ENCODE measurements around the gene MIPEP.
A peak's percentile ranks its signal among the peaks of the same experiment; 100 is the strongest.

MIPEP gene

DNA sequence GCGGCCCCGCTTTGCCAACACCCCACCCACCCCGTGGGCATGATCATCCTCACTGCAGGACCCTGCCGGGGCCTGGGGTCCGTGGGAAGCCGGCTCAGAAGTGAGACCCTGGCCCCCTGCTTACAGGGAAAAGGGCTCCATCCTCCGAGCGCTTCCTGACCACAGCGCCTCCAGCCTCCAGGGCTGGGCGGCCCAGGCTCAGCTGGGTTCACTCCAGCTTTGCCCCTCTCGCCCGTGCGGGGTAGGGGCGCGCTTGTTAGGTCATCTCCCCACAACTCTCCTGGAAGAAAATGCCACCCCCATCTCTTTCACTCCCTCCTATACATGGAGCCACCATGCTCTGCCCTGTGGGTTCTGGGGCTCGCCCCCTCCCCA, 14.7 kb upstream of the MIPEP start:
- no peaks in the 10 kb centered on the region for H4K20me1 ChIP-seq (ENCODE audit: insufficient read depth, low read length)
- H3K4me1 ChIP-seq (ENCODE audit: low read length): peaks cover 18% of the 10 kb centered on the region
- no peaks in the 10 kb centered on the region for H3K9me3 ChIP-seq (ENCODE audit: insufficient read depth, low read length)
- no peak overlapping the region for H3K9ac ChIP-seq (ENCODE audit: low read length)
- H3K4me3 ChIP-seq (ENCODE audit: low read length): no peak overlapping the region
- H3K4me2 ChIP-seq (ENCODE audit: low read length): no peak overlapping the region
- no peak overlapping the region for H3K27ac ChIP-seq (ENCODE audit: low read length)
- H2AFZ ChIP-seq (ENCODE audit: low read depth, low read length): no peak overlapping the region
- TF ChIP-seq, protein P1, sequence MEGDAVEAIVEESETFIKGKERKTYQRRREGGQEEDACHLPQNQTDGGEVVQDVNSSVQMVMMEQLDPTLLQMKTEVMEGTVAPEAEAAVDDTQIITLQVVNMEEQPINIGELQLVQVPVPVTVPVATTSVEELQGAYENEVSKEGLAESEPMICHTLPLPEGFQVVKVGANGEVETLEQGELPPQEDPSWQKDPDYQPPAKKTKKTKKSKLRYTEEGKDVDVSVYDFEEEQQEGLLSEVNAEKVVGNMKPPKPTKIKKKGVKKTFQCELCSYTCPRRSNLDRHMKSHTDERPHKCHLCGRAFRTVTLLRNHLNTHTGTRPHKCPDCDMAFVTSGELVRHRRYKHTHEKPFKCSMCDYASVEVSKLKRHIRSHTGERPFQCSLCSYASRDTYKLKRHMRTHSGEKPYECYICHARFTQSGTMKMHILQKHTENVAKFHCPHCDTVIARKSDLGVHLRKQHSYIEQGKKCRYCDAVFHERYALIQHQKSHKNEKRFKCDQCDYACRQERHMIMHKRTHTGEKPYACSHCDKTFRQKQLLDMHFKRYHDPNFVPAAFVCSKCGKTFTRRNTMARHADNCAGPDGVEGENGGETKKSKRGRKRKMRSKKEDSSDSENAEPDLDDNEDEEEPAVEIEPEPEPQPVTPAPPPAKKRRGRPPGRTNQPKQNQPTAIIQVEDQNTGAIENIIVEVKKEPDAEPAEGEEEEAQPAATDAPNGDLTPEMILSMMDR (IDR thresholded peaks at IDR 0.05; ENCODE audit: low read depth, low read length): no peak
- TF ChIP-seq EZH2phosphoT487 (IDR thresholded peaks at IDR 0.05; ENCODE audit: low read depth): no peak
- no peaks in the 10 kb centered on the region for H3K79me2 ChIP-seq (ENCODE audit: low read length)
- no peaks in the 10 kb centered on the region for H3K27me3 ChIP-seq (ENCODE audit: low read depth, low read length)
- no peaks in the 10 kb centered on the region for H3K36me3 ChIP-seq (replicated peaks; ENCODE audit: low read depth, low read length)

- H4K20me1 ChIP-seq (ENCODE audit: insufficient read depth, low read length): no peaks in the 10 kb centered on the region
- no peak for TF ChIP-seq EZH2phosphoT487 (IDR thresholded peaks at IDR 0.05; ENCODE audit: low read depth)
- TF ChIP-seq, protein P1 (IDR thresholded peaks at IDR 0.05; ENCODE audit: low read depth, low read length): no peak
- H3K4me2 ChIP-seq (ENCODE audit: low read length): no peak overlapping the region
- no peaks in the 10 kb centered on the region for H3K9me3 ChIP-seq (ENCODE audit: insufficient read depth, low read length)
- H3K79me2 ChIP-seq (ENCODE audit: low read length): no peaks in the 10 kb centered on the region
- H3K9ac ChIP-seq (ENCODE audit: low read length): no peak overlapping the region
- no peak overlapping the region for H3K4me3 ChIP-seq (ENCODE audit: low read length)
- H3K36me3 ChIP-seq (replicated peaks; ENCODE audit: low read depth, low read length): no peaks in the 10 kb centered on the region
- no peak overlapping the region for H2AFZ ChIP-seq (ENCODE audit: low read depth, low read length)
- no peak overlapping the region for H3K27ac ChIP-seq (ENCODE audit: low read length)
- no peaks in the 10 kb centered on the region for H3K27me3 ChIP-seq (ENCODE audit: low read depth, low read length)
- H3K4me1 ChIP-seq (ENCODE audit: low read length): peaks cover 18% of the 10 kb centered on the region
Observed at GRCh38 chr13:23902975-23903905, 14.0 kb upstream of the MIPEP start.

GRCh38 chr13:23901365-23901764, 12.2 kb upstream of the MIPEP start:
- Histone ChIP-seq H3K9me3 (ENCODE audit: insufficient read depth, low read length) (no peaks in the 10 kb centered on the region), H4K20me1 (ENCODE audit: insufficient read depth, low read length) (no peaks in the 10 kb centered on the region), H3K79me2 (ENCODE audit: low read length) (no peaks in the 10 kb centered on the region), H3K36me3 (replicated peaks; ENCODE audit: low read depth, low read length) (no peaks in the 10 kb centered on the region), H2AFZ (ENCODE audit: low read depth, low read length) (no peak overlapping the region), H3K4me1 (ENCODE audit: low read length) (peaks cover 18% of the 10 kb centered on the region), H3K27ac (ENCODE audit: low read length) (no peak overlapping the region), H3K9ac (ENCODE audit: low read length) (no peak overlapping the region), H3K4me2 (ENCODE audit: low read length) (no peak overlapping the region), H3K4me3 (ENCODE audit: low read length) (no peak overlapping the region), H3K27me3 (ENCODE audit: low read depth, low read length) (no peaks in the 10 kb centered on the region)
- TF ChIP-seq, protein P1 (IDR thresholded peaks at IDR 0.05; ENCODE audit: low read depth, low read length): no peak
- no peak for TF ChIP-seq EZH2phosphoT487 (IDR thresholded peaks at IDR 0.05; ENCODE audit: low read depth)

DNA sequence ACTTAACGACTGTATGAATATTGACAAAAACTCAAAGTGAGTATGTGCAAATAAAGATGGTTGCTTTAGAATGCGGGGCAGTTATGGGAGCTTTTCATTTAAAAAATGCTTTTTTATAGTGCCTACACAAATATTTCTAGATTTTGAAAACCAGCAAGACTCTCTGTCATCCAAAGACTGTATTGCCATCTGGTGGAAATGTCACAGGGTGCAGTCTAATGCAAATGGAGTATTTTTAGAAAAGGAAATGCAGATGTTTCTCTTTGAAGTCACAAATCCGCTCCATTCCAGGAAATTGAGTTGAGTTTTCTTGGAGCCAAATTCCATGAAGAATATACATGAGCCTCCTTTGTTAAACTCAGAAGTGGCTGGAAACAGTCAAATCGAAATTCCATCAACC, 10.4 kb upstream of the MIPEP start:
- Histone ChIP-seq H3K4me2 (ENCODE audit: low read length) (peak overlapping the region; percentile 67), H2AFZ (ENCODE audit: low read depth, low read length) (peak overlapping the region; percentile 80), H3K9me3 (ENCODE audit: insufficient read depth, low read length) (no peaks in the 10 kb centered on the region), H3K9ac (ENCODE audit: low read length) (no peak overlapping the region), H3K4me1 (ENCODE audit: low read length) (peaks cover 18% of the 10 kb centered on the region), H3K36me3 (replicated peaks; ENCODE audit: low read depth, low read length) (no peaks in the 10 kb centered on the region), H3K79me2 (ENCODE audit: low read length) (no peaks in the 10 kb centered on the region), H4K20me1 (ENCODE audit: insufficient read depth, low read length) (no peaks in the 10 kb centered on the region), H3K27me3 (ENCODE audit: low read depth, low read length) (no peaks in the 10 kb centered on the region), H3K27ac (ENCODE audit: low read length) (no peak overlapping the region), H3K4me3 (ENCODE audit: low read length) (peak overlapping the region; percentile 47)
- TF ChIP-seq, protein P1 (IDR thresholded peaks at IDR 0.05; ENCODE audit: low read depth, low read length): peak; percentile 84
- TF ChIP-seq EZH2phosphoT487 (IDR thresholded peaks at IDR 0.05; ENCODE audit: low read depth): no peak
